ENCODE measurements around the gene METAP2. TPM values are rescaled to one million over a fixed set of nuclear protein-coding genes. Genes with fewer than 3 reads are reported as not detected.
"Not testable (repeated sequence)": the region's sequence is repeated elsewhere in the genome, so short reads cannot be mapped to it uniquely, and the experiment has no call there.

The METAP2 gene
- 100 to 1,000 TPM in 3 of 8 experiments, 10 to 100 TPM in 5; 62.2 to 233 (median 84.0) TPM for total RNA-seq

DNA sequence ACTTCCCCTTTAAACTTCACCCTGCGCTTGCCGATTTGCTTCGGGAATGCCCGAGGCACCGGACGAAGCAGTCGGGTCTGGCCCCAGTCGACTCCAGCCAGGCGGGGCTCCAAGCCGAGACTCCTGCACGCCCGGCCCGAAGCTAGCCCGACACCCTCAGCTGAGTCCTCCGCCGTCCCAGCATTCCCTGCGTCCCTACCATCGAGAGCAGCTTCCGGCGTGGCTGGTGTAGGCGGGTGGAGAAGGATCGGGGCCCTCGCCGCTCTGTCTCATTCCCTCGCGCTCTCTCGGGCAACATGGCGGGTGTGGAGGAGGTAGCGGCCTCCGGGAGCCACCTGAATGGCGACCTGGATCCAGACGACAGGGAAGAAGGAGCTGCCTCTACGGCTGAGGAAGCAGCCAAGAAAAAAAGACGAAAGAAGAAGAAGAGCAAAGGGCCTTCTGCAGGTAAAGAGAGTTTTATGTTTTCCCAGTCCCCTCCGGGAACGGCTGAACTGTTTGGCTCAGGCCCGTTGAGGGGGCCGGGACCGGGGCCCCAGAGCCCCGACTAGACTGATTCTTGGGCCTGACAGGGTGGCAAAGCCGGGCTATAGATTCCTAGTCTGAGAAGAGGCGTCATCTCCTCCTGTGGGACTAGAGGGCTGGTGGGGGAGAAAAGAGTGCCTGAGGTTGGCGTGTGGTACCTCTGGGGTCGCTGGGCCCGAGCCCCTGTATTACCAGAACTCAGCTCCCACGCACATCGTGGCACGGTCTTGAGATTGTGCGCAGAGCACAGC lies at the start of gene METAP2:
TSS of gene METAP2 (plus strand) at position 269 of the 776 bp plus-strand sequence. CDS start at position 297, 28 bp downstream.
- H3K4me3 ChIP-seq: peak within 1 kb of the TSS; percentile 71 to 87 (median 83)
- H3K27ac ChIP-seq: peak within 1 kb of the TSS; percentile 87 to 93
- in situ Hi-C loops (cut with MboI; ENCODE audit: low pct_unique_long_range_greater_than_20kb in 2 of 9, low sequenced_read_pairs in 9 of 9, unreplicated experiment in 9 of 9): no loop called here
- ATAC-seq (replicated peaks in 6 of 8): peak; percentile 96 to 99 (median 99)
- WGBS, 10 experiments: 0 to 4% (median 0%) methylated on average over 1 to 21 of the region's 49 CpGs; no CpG with 5 or more reads in 1 of the 10 experiments
- peaks cover 0 to 11% of the 10 kb centered on the region in 2 donors for H3K4me1 ChIP-seq (replicated peaks in 1 of 2)

DNA sequence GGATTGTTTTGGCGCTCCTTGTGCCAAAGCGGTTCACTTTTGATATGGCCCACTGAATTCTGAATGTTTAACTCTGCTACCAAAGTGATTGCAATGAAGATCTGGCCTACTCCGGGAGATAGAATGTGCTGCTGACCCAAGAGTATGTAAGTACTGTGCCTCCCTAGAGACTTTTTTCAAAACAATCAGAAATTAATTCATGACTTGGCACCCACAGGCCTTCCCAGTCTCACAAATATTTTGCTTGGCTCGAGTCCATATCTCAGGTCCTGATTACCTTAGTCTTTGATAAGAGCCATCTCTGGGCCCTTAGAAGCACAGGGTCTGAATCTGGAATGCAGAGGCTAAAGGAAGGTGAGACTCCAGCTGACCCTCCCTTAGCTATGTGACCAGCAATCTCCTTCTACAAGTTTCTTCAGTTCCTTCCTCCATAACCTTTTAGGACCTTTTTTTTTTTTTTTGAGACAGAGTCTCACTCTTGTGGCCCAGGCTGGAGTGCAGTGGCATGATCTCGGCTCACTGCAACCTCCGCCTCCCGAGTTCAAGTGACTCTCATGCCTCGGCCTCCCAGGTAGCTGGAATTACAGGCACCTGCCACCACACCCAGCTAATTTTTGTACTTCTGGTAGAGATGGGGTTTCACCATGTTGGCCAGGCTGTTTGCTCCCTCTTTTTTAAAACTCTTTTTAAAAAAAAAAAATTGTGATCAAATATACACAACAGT lies 49.5 kb upstream of the METAP2 start:
- in situ Hi-C loops (cut with MboI; ENCODE audit: low pct_unique_long_range_greater_than_20kb in 2 of 9, low sequenced_read_pairs in 9 of 9, unreplicated experiment in 9 of 9): no loop called here
- no peak overlapping the region for H3K27ac ChIP-seq
- 0 to 100% (median 78%) methylated on average over 1 to 8 of the region's 8 CpGs; no CpG with 5 or more reads in 1 of the 10 experiments for WGBS, 10 experiments
- no peak overlapping the region for H3K4me3 ChIP-seq
- ATAC-seq (replicated peaks in 6 of 8): no peak
- no peaks in the 10 kb centered on the region for H3K4me1 ChIP-seq (replicated peaks in 1 of 2)

DNA sequence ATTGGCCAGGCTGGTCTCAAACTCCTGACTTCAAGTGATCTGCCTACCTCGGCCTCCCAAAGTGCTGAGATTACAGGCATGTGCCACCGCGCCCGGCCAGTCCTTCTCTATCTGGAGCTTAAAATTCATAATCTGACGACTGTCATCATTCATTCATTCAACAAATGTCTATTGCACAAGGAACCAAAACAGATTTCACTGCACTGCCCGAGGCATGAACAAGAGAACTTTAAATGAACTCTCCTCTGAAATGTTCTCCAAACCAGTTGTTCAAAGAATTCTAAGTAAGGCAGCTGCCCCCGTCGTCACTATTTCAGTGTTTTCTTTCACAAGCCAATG lies 44.8 kb upstream of the METAP2 start:
- Histone ChIP-seq H3K27ac (no peak overlapping the region), H3K4me3 (no peak overlapping the region), H3K4me1 (replicated peaks in 1 of 2) (no peaks in the 10 kb centered on the region)
- no peak for ATAC-seq (replicated peaks in 6 of 8)
- in situ Hi-C loops (cut with MboI; ENCODE audit: low pct_unique_long_range_greater_than_20kb in 2 of 9, low sequenced_read_pairs in 9 of 9, unreplicated experiment in 9 of 9): no loop called here
- 38 to 96% (median 86%) methylated on average over 2 to 8 of the region's 8 CpGs; no CpG with 5 or more reads in 2 of the 10 experiments for WGBS, 10 experiments

DNA sequence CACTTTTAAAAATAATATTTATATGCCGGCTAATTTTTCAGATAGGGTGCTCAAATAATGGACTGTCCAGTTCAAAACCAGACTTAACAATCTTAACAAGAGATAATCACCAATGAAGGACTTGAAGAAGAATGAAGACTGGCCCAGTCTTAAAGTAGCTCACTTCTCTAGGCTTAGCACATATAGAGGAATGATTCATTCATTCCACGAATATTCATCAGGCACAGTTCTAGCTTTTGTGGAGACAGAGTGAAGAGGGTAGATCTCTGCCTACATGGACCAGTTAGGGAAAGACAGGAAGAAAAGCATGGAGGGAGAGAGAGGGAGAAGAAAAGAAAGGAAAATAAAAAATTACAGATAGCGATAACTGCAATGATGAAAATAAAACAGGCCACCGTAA lies 42.8 kb upstream of the METAP2 start:
- Histone ChIP-seq H3K27ac (no peak overlapping the region), H3K4me3 (no peak overlapping the region), H3K4me1 (replicated peaks in 1 of 2) (no peaks in the 10 kb centered on the region)
- 71 to 100% (median 86%) methylated on average over 1 to 4 of the region's 4 CpGs for WGBS, 10 experiments
- peak in 2 of 8 experiments; percentile 75 to 87 for ATAC-seq (replicated peaks in 6 of 8)
- in situ Hi-C loops (cut with MboI; ENCODE audit: low pct_unique_long_range_greater_than_20kb in 2 of 9, low sequenced_read_pairs in 9 of 9, unreplicated experiment in 9 of 9): no loop called here

DNA sequence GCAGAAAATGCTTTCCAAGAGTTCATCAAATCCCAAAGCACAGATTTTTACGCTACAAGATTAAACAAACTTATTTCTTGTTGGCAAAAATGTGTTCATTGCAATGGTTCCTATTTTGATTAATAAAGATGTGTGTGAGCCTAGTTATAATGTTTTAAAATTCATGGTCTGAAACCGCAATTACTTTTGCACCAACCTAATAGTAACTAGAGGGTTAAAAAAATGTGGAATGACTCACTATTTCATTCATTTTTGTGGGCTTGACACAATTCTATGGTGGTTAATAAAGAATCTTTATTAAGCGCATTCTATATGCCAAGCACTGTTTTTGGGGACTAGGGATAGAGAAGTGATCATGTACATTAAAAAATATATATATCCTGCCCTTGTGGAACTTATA lies 38.6 kb upstream of the METAP2 start:
- WGBS, 10 experiments: 41 to 100% (median 83%) methylated on average over 1 to 3 of the region's 3 CpGs; no CpG with 5 or more reads in 1 of the 10 experiments
- Histone ChIP-seq H3K27ac (no peak overlapping the region), H3K4me3 (no peak overlapping the region), H3K4me1 (replicated peaks in 1 of 2) (no peaks in the 10 kb centered on the region)
- ATAC-seq (replicated peaks in 6 of 8): no peak
- in situ Hi-C loops (cut with MboI; ENCODE audit: low pct_unique_long_range_greater_than_20kb in 2 of 9, low sequenced_read_pairs in 9 of 9, unreplicated experiment in 9 of 9): no loop called here

DNA sequence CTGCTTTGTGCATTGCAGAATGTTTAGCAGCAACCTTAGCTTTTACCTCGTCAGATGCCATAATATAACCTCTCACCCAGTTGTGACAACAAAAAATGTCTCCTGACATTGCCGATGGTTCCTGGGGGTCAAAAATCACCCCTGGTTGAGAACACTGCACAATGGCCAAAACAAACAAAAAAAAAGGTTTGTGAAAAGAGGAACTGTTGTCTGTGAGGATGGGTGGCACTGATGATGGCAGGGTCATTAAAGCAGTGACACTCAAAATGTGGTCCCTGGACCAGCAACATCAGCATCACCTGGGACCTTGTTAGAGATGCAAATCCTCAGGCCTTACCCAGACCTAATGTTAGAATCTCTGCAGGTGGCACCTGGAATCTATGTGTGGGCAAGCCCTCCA lies 36.4 kb upstream of the METAP2 start:
- 24 to 100% (median 75%) methylated on average over 1 to 2 of the region's 2 CpGs; no CpG with 5 or more reads in 1 of the 10 experiments for WGBS, 10 experiments
- H3K27ac ChIP-seq: no peak overlapping the region
- in situ Hi-C loops (cut with MboI; ENCODE audit: low pct_unique_long_range_greater_than_20kb in 2 of 9, low sequenced_read_pairs in 9 of 9, unreplicated experiment in 9 of 9): no loop called here
- ATAC-seq (replicated peaks in 6 of 8): no peak
- H3K4me1 ChIP-seq (replicated peaks in 1 of 2): no peaks in the 10 kb centered on the region
- H3K4me3 ChIP-seq: no peak overlapping the region

DNA sequence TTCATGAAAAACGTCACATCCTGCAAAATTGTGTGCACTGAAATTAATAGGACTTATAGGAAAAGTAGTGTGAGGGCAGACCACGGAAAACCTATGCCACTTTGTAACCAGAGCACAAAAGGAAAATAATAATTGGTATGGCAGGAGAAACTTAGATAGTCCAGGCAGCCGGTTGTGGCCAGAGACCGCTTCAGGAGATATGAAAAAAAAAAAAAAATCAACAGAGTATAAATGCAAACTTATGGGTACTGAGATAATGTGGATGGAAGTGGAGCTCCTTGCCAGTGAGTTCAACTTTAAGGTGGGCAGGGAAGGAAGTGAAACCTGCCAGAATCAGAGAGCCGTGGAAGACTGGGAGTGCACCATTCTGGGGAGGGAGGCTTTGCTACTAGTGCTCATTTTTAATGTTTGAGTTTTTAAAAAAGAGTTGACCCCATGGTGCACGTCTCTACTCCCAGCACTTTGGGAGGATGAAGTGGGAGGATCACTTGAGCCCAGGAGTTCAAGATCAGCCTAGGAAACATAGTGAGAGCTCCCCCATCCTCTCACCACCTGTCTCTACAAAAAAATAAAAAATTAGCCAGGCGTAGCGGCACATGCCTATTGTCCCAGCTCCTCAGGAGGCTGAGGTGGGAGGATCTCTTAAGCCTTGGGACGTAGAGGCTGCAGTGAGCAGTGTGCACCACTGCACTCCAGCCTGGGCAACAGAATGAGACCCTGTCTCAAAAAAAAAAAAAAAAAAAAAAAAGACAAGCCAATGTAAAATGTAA lies 34.3 kb upstream of the METAP2 start:
- Histone ChIP-seq H3K4me1 (replicated peaks in 1 of 2) (no peaks in the 10 kb centered on the region), H3K4me3 (no peak overlapping the region), H3K27ac (no peak overlapping the region)
- WGBS, 10 experiments: 40 to 95% (median 68%) methylated on average over 1 to 8 of the region's 9 CpGs
- ATAC-seq (replicated peaks in 6 of 8): no peak
- in situ Hi-C loops (cut with MboI; ENCODE audit: low pct_unique_long_range_greater_than_20kb in 2 of 9, low sequenced_read_pairs in 9 of 9, unreplicated experiment in 9 of 9): no loop called here

DNA sequence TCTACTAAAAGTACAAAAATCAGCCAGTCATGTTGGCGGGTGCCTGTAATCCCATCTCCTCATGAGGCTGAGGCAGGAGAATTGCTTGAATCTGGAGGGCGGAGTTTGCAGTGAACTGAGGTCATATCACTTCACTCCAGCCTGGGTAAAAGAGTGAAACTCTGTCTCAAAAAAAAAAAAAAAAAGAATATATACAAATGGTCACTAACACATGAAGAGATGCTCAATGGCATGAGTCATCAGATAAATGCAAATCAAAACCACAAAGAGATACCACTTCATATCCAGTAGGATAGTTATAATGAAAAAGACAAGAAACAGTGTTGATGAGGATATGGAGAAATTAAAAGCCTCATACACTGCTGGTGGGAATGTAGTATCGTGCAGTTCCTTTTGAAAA lies 33.6 kb upstream of the METAP2 start:
- in situ Hi-C loops (cut with MboI; ENCODE audit: low pct_unique_long_range_greater_than_20kb in 2 of 9, low sequenced_read_pairs in 9 of 9, unreplicated experiment in 9 of 9): no loop called here
- peak; percentile 54 to 98 (median 71) for ATAC-seq (replicated peaks in 6 of 8)

DNA sequence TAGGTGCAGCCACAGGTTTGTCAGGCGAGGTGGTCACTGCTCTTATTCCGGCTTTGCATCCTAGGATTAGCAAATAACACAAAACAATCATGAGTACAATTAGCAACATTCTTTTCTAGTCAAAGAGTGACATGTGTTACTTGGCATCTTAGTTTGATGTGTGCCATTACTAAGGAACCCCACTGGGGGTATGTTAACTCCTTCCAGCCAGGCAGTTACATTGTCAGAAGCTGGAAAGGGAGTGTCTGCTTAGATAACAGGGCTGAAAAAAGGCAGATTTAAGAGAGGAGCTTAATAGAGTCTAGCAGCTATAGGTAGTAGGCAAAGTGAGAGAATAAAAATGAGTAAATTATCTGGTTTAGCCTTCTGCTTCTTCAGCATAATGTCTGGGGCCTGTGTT lies 30.5 kb upstream of the METAP2 start:
- H3K4me3 ChIP-seq: no peak overlapping the region
- no peak overlapping the region for H3K27ac ChIP-seq
- ATAC-seq (replicated peaks in 6 of 8): no peak
- in situ Hi-C loops (cut with MboI; ENCODE audit: low pct_unique_long_range_greater_than_20kb in 2 of 9, low sequenced_read_pairs in 9 of 9, unreplicated experiment in 9 of 9): no loop called here
- WGBS, 10 experiments: 80 to 100% (median 93%) methylated on average over 1 to 2 of the region's 2 CpGs; no CpG with 5 or more reads in 2 of the 10 experiments
- H3K4me1 ChIP-seq (replicated peaks in 1 of 2): peaks cover 0 to 3% of the 10 kb centered on the region in 2 donors

More for the DNA sequence above, 33.6 kb upstream of the METAP2 start:
- no peak overlapping the region for H3K27ac ChIP-seq
- no peak overlapping the region for H3K4me3 ChIP-seq
- 17 to 100% (median 82%) methylated on average over 1 to 3 of the region's 3 CpGs; no CpG with 5 or more reads in 1 of the 10 experiments for WGBS, 10 experiments
- no peaks in the 10 kb centered on the region for H3K4me1 ChIP-seq (replicated peaks in 1 of 2)

DNA sequence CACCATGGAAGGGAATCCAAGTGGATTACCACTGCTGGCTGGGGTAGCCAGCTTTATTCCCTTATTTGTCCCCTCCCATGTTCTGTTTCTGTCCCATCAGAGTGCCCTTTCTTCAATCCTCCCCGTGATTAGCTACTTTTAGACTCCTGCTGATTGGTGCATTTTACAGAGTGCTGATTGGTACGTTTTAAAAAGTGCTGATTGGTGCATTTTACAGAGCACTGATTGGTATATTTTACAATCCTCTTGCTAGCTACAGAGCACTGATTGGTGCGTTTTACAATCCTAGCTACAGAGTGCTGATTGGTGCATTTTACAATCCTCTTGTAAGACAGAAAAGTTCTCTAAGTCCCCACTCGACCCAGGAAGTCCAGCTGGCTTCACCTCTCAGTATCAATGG lies 28.9 kb upstream of the METAP2 start:
- in situ Hi-C loops (cut with MboI; ENCODE audit: low pct_unique_long_range_greater_than_20kb in 2 of 9, low sequenced_read_pairs in 9 of 9, unreplicated experiment in 9 of 9); H3K27ac ChIP-seq; H3K4me3 ChIP-seq; ATAC-seq (replicated peaks in 6 of 8); H3K4me1 ChIP-seq (replicated peaks in 1 of 2): not testable (repeated sequence)
- WGBS, 10 experiments: 43 to 100% (median 90%) methylated on average over 1 to 4 of the region's 4 CpGs; no CpG with 5 or more reads in 3 of the 10 experiments

DNA sequence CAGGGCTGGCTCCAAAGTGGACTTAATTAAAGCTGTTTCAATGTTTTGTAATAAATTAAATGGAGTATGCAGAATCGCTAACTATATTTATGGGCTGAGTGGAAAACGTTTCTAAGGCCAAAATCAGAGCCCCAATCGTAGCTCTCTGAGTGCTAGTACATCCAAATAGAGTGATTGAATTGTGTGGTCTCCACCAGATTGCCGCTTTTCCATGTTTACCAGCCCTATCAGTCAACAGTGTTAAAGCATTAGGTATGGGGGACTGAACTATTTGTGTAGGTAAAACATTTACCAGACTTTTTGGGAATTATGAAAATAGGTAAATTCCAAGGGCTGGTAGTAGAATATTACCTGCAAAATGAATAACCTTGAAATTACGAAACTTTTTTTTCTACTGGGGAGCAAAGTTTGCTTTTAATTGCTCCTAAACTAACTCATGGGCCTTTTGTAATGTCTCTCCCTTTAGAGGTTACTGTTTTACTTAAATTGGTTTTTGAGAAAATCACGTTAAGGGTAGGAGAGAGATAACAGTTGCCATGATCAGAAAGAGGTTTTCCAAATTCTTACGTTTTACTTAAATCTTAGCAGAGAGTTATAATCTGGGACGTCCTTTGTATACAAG lies 28.0 kb upstream of the METAP2 start:
- WGBS, 10 experiments: 33 to 100% (median 71%) methylated on average over 1 to 8 of the region's 8 CpGs
- in situ Hi-C loops (cut with MboI; ENCODE audit: low pct_unique_long_range_greater_than_20kb in 2 of 9, low sequenced_read_pairs in 9 of 9, unreplicated experiment in 9 of 9): no loop called here
- peaks cover 0 to 3% of the 10 kb centered on the region in 2 donors for H3K4me1 ChIP-seq (replicated peaks in 1 of 2)
- H3K27ac ChIP-seq: no peak overlapping the region
- no peak for ATAC-seq (replicated peaks in 6 of 8)
- H3K4me3 ChIP-seq: no peak overlapping the region

DNA sequence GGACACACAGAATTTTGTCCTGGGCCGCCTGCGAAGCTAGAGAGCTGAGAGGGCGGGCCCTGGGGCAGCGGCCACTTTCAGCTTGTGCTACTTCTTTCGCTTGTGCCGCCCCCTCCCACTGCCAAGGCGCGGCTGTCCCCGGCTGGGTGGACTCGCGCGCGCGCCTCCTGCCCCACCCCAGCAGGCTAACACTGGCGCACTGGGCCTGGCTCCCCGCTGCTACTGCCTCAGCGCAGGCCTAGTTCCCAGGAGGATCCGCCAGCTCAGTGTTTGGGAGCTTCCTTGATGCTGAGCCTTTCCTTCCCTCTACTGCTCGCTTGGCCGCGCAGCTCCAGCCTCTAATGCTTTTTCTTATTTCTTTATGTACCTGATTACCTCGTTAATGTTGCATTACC lies 27.4 kb upstream of the METAP2 start:
- no peak overlapping the region for H3K4me3 ChIP-seq
- ATAC-seq (replicated peaks in 6 of 8): peak; percentile 31 to 99 (median 85)

More for the DNA sequence above, 27.4 kb upstream of the METAP2 start:
- Histone ChIP-seq H3K27ac (no peak overlapping the region), H3K4me1 (replicated peaks in 1 of 2) (peaks cover 0 to 3% of the 10 kb centered on the region in 2 donors)
- WGBS, 10 experiments: 20 to 90% (median 50%) methylated on average over 1 to 4 of the region's 22 CpGs; no CpG with 5 or more reads in 5 of the 10 experiments
- in situ Hi-C loops (cut with MboI; ENCODE audit: low pct_unique_long_range_greater_than_20kb in 2 of 9, low sequenced_read_pairs in 9 of 9, unreplicated experiment in 9 of 9): no loop called here

Data from motor neuron (in vitro differentiated cells).